Neural cell (in vitro differentiated cells): ENCODE data around the gene SPATA12. TPM values are rescaled to one million over a fixed set of nuclear protein-coding genes. Genes with fewer than 3 reads are reported as not detected.

Experiments used
- H2AFZ ChIP-seq: fragments of 200-600, 300-800 bp; sonication (generic), shearing (Covaris generic); 2 replicates; pipeline ENCODE4 v1.6.0; 2014; ENCODE audit warnings: low read depth, mild to moderate bottlenecking, antibody characterized with exemption, low read length, moderate library complexity
- H3F3A ChIP-seq: fragments of 200-600 bp; shearing (Covaris generic); 2 replicates; pipeline ENCODE4 v1.6.1; 2016; ENCODE audit warnings: mild to moderate bottlenecking, moderate library complexity, mixed read lengths, antibody characterized with exemption, low read length; ENCODE audit not compliant: insufficient read depth, poor library complexity, severe bottlenecking
- H3K27ac ChIP-seq: fragments of 200-600, 300-800 bp; sonication (generic), shearing (Covaris generic); 2 replicates; pipeline ENCODE4 v1.5.1; 2014; ENCODE audit warnings: mild to moderate bottlenecking, low read length, moderate library complexity
- H3K27me3 ChIP-seq: fragments of 300-800, 200-600 bp; sonication (generic), shearing (Covaris generic); 2 replicates; pipeline ENCODE4 v1.6.0; 2014; ENCODE audit warnings: mild to moderate bottlenecking, low read depth, low read length, moderate library complexity; ENCODE audit not compliant: insufficient read depth
- H3K36me3 ChIP-seq: fragments of 300-800, 200-600 bp; sonication (generic), shearing (Covaris generic); 2 replicates; pipeline ENCODE4 v1.5.1; 2014; ENCODE audit warnings: mild to moderate bottlenecking, antibody characterized with exemption, low read length, moderate library complexity; ENCODE audit not compliant: insufficient read depth
- H3K4me2 ChIP-seq: fragments of 300-800, 200-600 bp; sonication (generic), shearing (Covaris generic); 2 replicates; pipeline ENCODE4 v1.6.0; 2014; ENCODE audit warnings: mild to moderate bottlenecking, low read length
- H3K4me3 ChIP-seq: fragments of 300-800, 200-600 bp; sonication (generic), shearing (Covaris generic); 2 replicates; pipeline ENCODE4 v1.5.1; 2014; ENCODE audit warnings: mild to moderate bottlenecking, low read length, moderate library complexity
- H3K79me2 ChIP-seq: fragments of 200-600 bp; shearing (Covaris generic); replicated peaks from 2 replicates; pipeline ENCODE4 v1.6.0; 2014; ENCODE audit warnings: mild to moderate bottlenecking, low read length, moderate library complexity; ENCODE audit not compliant: insufficient read depth
- H3K9ac ChIP-seq: fragments of 300-800, 200-600 bp; sonication (generic), shearing (Covaris generic); 2 replicates; pipeline ENCODE4 v1.6.1; 2016; ENCODE audit warnings: mild to moderate bottlenecking, low read length, mixed read lengths
- H3K9me2 ChIP-seq: fragments of 200-600 bp; shearing (Covaris generic); 2 replicates; pipeline ENCODE4 v1.6.1; 2016; ENCODE audit warnings: mild to moderate bottlenecking, low read length, mixed read lengths; ENCODE audit not compliant: insufficient read depth
- H3K9me3 ChIP-seq: fragments of 200-600, 300-800 bp; sonication (generic), shearing (Covaris generic); 2 replicates; pipeline ENCODE4 v1.6.1; 2016; ENCODE audit warnings: mild to moderate bottlenecking, mixed run types, low read length, moderate library complexity, mixed read lengths
- H4K20me1 ChIP-seq: fragments of 200-600 bp; shearing (Covaris generic); 2 replicates; pipeline ENCODE4 v1.6.1; 2016; ENCODE audit warnings: mild to moderate bottlenecking, mixed run types; ENCODE audit not compliant: insufficient read depth
- EP300 ChIP-seq: fragments of 450-650 bp; conservative IDR thresholded peaks from 2 replicates; pipeline ENCODE4 v1.6.1; 2014; ENCODE audit warnings: antibody characterized with exemption, mild to moderate bottlenecking, moderate library complexity; ENCODE audit not compliant: poor library complexity, severe bottlenecking
- EZH2 ChIP-seq: fragments of 200-600, 300-800 bp; shearing (Covaris generic), sonication (generic); IDR thresholded peaks from 2 replicates; pipeline ENCODE4 v1.6.1; 2014; ENCODE audit warnings: antibody characterized with exemption, low read length, borderline replicate concordance, mild to moderate bottlenecking; ENCODE audit not compliant: insufficient read depth, poor library complexity, severe bottlenecking
- MXI1 ChIP-seq: fragments of 450-650 bp; conservative IDR thresholded peaks from 2 replicates; pipeline ENCODE4 v1.6.1; 2014; ENCODE audit warnings: antibody characterized with exemption, mild to moderate bottlenecking; ENCODE audit not compliant: poor library complexity, severe bottlenecking
- POLR2AphosphoS5 ChIP-seq: IDR thresholded peaks from 2 replicates; pipeline ENCODE4 v1.6.1; 2012
- RAD21 ChIP-seq: fragments of 450-650 bp; conservative IDR thresholded peaks from 2 replicates; pipeline ENCODE4 v1.6.1; 2014; ENCODE audit warnings: antibody characterized with exemption, mild to moderate bottlenecking, moderate library complexity
- SMC3 ChIP-seq: fragments of 450-650 bp; conservative IDR thresholded peaks from 2 replicates; pipeline ENCODE4 v1.6.1; 2014; ENCODE audit warnings: antibody characterized with exemption, mild to moderate bottlenecking, moderate library complexity; ENCODE audit not compliant: poor library complexity
- TAF1 ChIP-seq: IDR thresholded peaks from 2 replicates; pipeline ENCODE4 v1.6.1; 2012; ENCODE audit warnings: low read depth
- polyA plus RNA-seq: library from polyadenylated mRNA; depleted of rRNA; stranded (reverse); fragments of >200 nt; gene quantifications from 2 replicates; pipeline ENCODE4 v1.2.3, GENCODE V29; 2014
- TF ChIP-seq, protein P1 (sequence below): fragments of 450-650 bp; IDR thresholded peaks from 2 replicates; pipeline ENCODE4 v1.5.1; 2014; ENCODE audit warnings: antibody characterized with exemption, mild to moderate bottlenecking, moderate library complexity; ENCODE audit not compliant: poor library complexity, severe bottlenecking
- TF ChIP-seq, protein P2 (sequence below): IDR thresholded peaks from 2 replicates; pipeline ENCODE4 v1.6.1; 2012; ENCODE audit warnings: borderline replicate concordance

The SPATA12 gene
- polyA plus RNA-seq, 1 donor from 2014 or later, result not detected

DNA sequence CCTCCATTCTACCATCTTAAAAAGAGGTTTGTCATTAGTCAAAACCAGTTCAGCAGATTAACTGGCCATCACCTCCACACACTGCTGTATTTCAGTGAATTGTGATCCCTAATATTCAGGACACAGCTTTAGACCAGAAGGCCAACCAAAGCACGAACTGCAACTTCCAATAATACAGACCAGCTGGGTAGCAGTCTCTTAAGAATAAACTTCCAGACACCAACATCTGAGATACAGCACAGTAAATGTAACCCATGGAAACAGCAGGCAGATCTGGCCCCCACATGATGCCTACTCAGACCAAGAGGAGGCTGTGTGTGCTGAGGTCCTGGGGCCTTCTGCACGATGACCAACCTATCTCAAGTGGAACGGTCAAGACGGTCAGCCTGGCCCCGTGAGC, 34.9 kb downstream of the SPATA12 start:
- TF ChIP-seq MXI1 (no peak), EP300 (no peak), TAF1 (no peak), RAD21 (no peak), POLR2AphosphoS5 (no peak), SMC3 (no peak), EZH2 (no peak)
- TF ChIP-seq, protein P1, sequence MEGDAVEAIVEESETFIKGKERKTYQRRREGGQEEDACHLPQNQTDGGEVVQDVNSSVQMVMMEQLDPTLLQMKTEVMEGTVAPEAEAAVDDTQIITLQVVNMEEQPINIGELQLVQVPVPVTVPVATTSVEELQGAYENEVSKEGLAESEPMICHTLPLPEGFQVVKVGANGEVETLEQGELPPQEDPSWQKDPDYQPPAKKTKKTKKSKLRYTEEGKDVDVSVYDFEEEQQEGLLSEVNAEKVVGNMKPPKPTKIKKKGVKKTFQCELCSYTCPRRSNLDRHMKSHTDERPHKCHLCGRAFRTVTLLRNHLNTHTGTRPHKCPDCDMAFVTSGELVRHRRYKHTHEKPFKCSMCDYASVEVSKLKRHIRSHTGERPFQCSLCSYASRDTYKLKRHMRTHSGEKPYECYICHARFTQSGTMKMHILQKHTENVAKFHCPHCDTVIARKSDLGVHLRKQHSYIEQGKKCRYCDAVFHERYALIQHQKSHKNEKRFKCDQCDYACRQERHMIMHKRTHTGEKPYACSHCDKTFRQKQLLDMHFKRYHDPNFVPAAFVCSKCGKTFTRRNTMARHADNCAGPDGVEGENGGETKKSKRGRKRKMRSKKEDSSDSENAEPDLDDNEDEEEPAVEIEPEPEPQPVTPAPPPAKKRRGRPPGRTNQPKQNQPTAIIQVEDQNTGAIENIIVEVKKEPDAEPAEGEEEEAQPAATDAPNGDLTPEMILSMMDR, result no peak
- TF ChIP-seq, protein P2, sequence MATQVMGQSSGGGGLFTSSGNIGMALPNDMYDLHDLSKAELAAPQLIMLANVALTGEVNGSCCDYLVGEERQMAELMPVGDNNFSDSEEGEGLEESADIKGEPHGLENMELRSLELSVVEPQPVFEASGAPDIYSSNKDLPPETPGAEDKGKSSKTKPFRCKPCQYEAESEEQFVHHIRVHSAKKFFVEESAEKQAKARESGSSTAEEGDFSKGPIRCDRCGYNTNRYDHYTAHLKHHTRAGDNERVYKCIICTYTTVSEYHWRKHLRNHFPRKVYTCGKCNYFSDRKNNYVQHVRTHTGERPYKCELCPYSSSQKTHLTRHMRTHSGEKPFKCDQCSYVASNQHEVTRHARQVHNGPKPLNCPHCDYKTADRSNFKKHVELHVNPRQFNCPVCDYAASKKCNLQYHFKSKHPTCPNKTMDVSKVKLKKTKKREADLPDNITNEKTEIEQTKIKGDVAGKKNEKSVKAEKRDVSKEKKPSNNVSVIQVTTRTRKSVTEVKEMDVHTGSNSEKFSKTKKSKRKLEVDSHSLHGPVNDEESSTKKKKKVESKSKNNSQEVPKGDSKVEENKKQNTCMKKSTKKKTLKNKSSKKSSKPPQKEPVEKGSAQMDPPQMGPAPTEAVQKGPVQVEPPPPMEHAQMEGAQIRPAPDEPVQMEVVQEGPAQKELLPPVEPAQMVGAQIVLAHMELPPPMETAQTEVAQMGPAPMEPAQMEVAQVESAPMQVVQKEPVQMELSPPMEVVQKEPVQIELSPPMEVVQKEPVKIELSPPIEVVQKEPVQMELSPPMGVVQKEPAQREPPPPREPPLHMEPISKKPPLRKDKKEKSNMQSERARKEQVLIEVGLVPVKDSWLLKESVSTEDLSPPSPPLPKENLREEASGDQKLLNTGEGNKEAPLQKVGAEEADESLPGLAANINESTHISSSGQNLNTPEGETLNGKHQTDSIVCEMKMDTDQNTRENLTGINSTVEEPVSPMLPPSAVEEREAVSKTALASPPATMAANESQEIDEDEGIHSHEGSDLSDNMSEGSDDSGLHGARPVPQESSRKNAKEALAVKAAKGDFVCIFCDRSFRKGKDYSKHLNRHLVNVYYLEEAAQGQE, result no peak
- Histone ChIP-seq H3K27me3 (no peaks in the 10 kb centered on the region), H3K27ac (no peak overlapping the region), H3K79me2 (no peaks in the 10 kb centered on the region), H2AFZ (no peak overlapping the region), H3K4me3 (no peak overlapping the region), H3K9me3 (no peaks in the 10 kb centered on the region), H3K9ac (no peak overlapping the region), H3K4me2 (no peak overlapping the region), H4K20me1 (no peaks in the 10 kb centered on the region), H3K36me3 (no peaks in the 10 kb centered on the region), H3F3A (no peaks in the 10 kb centered on the region), H3K9me2 (no peaks in the 10 kb centered on the region)

DNA sequence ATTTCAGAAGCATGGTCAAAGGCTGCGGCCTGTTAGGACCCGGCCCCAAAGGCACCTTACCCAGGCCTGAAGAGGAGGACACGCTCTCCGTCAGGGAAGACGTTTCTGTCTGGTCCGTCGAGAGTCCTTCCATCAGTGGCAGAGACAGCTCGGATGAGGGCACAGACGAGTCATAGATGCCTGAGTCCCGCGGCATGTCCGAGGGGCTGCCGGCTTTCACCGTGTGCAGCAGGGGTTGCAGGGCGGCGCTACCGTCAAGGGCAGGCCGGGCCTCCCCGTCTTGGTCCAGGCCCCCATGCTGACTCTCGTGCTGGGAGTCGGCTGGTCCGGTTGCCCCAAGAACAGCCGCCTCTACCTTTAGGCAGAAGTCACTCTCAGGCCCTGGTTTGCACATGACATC, 37.1 kb downstream of the SPATA12 start:
- no peak overlapping the region for H3K27ac ChIP-seq
- H3K9me2 ChIP-seq, result no peaks in the 10 kb centered on the region
- no peaks in the 10 kb centered on the region for H4K20me1 ChIP-seq
- H3K36me3 ChIP-seq, result no peaks in the 10 kb centered on the region
- TF ChIP-seq, protein P1, result no peak
- TF ChIP-seq EZH2, result no peak
- TF ChIP-seq MXI1, result no peak
- TF ChIP-seq TAF1, result no peak
- TF ChIP-seq POLR2AphosphoS5, result no peak
- TF ChIP-seq, protein P2, result no peak
- no peak for TF ChIP-seq SMC3
- TF ChIP-seq RAD21, result no peak
- TF ChIP-seq EP300, result no peak
- no peak overlapping the region for H3K4me3 ChIP-seq
- H3F3A ChIP-seq, result no peaks in the 10 kb centered on the region
- no peak overlapping the region for H3K9ac ChIP-seq
- H3K27me3 ChIP-seq, result no peaks in the 10 kb centered on the region
- no peaks in the 10 kb centered on the region for H3K79me2 ChIP-seq
- no peak overlapping the region for H3K4me2 ChIP-seq
- H3K9me3 ChIP-seq, result no peaks in the 10 kb centered on the region
- H2AFZ ChIP-seq, result no peak overlapping the region
